Measurements from ENCODE around the gene NCR3LG1.

- no peak for TF ChIP-seq ZNF609 (CRISPR knock-in tag; IDR thresholded peaks at IDR 0.05; ENCODE audit: borderline replicate concordance)
- TF ChIP-seq ATF1 (CRISPR knock-in tag; IDR thresholded peaks at IDR 0.05): no peak
- no peak for TF ChIP-seq ATF1 (tag; IDR thresholded peaks at IDR 0.05)
- TF ChIP-seq CTCF (IDR thresholded peaks at IDR 0.05 in 2 of 3, conservative IDR thresholded peaks at IDR 0.05 in 1 of 3; ENCODE audit: insufficient read depth in 2 of 3, low read depth in 1 of 3, low read length in 3 of 3): no peak
- TF ChIP-seq CREB5 (CRISPR knock-in tag; IDR thresholded peaks at IDR 0.05): no peak
- TF ChIP-seq ZBTB1 (CRISPR knock-in tag; IDR thresholded peaks at IDR 0.05; ENCODE audit: borderline replicate concordance, low read depth): no peak
- no peak for TF ChIP-seq MAFF (IDR thresholded peaks at IDR 0.05; ENCODE audit: low read length)
- TF ChIP-seq USF1 (CRISPR knock-in tag; IDR thresholded peaks at IDR 0.05): no peak
- no peak for TF ChIP-seq NRF1 (conservative IDR thresholded peaks at IDR 0.05 in 1 of 2, IDR thresholded peaks at IDR 0.05 in 1 of 2)
- no peak for TF ChIP-seq NR1H2 (CRISPR knock-in tag; IDR thresholded peaks at IDR 0.05)
- TF ChIP-seq ELF4 (CRISPR knock-in tag; IDR thresholded peaks at IDR 0.05): no peak
- TF ChIP-seq KAT7 (CRISPR knock-in tag; IDR thresholded peaks at IDR 0.05; ENCODE audit: borderline replicate concordance): no peak
- no peak for TF ChIP-seq RB1 (IDR thresholded peaks at IDR 0.05; ENCODE audit: low read depth)
- no peak for TF ChIP-seq SP1 (CRISPR knock-in tag; IDR thresholded peaks at IDR 0.05)
These were observed 70.2 kb downstream of the NCR3LG1 start for GRCh38 chr11:17421781-17422180.

All from K562 (cell line).